KMS-11 (cell line): ENCODE results near the gene PRKCD.

ENCODE experiments used
- H2AFZ ChIP-seq: fragments of 200-600 bp; sonication (generic); 2 replicates; pipeline ENCODE4 v1.6.1; 2016; ENCODE audit warnings: antibody characterized with exemption, mixed run types, low read depth
- H3K27ac ChIP-seq: fragments of 200-600 bp; sonication (generic); 2 replicates; pipeline ENCODE4 v1.6.1; 2016; ENCODE audit warnings: mild to moderate bottlenecking, mixed run types
- H3K27me3 ChIP-seq: fragments of 200-600 bp; sonication (generic); 2 replicates; pipeline ENCODE4 v1.6.1; 2017; ENCODE audit warnings: mild to moderate bottlenecking, low read depth, mixed run types, moderate library complexity; ENCODE audit not compliant: insufficient read depth
- H3K36me3 ChIP-seq: fragments of 200-600 bp; sonication (generic); 2 replicates; pipeline ENCODE4 v1.6.1; 2017; ENCODE audit warnings: mild to moderate bottlenecking, mixed run types; ENCODE audit not compliant: insufficient read depth
- H3K4me1 ChIP-seq: fragments of 200-600 bp; sonication (generic); 2 replicates; pipeline ENCODE4 v1.6.1; 2016; ENCODE audit warnings: mild to moderate bottlenecking, low read depth, mixed run types; ENCODE audit not compliant: poor library complexity, severe bottlenecking
- H3K4me2 ChIP-seq: fragments of 200-600 bp; sonication (generic); 2 replicates; pipeline ENCODE4 v1.7.0; 2016; ENCODE audit warnings: mild to moderate bottlenecking, mixed run types
- H3K4me3 ChIP-seq: fragments of 200-600 bp; sonication (generic); IDR thresholded peaks from 2 replicates; pipeline ENCODE4 v1.6.1; 2017; ENCODE audit warnings: low read depth, low read length, mixed read lengths; ENCODE audit not compliant: insufficient read depth
- H3K79me2 ChIP-seq: fragments of 200-600 bp; sonication (generic); 2 replicates; pipeline ENCODE4 v1.6.1; 2016; ENCODE audit warnings: low read depth, mixed run types; ENCODE audit not compliant: insufficient read depth
- H3K9ac ChIP-seq: fragments of 200-600 bp; sonication (generic); 2 replicates; pipeline ENCODE4 v1.6.1; 2016; ENCODE audit warnings: mild to moderate bottlenecking, mixed run types
- H4K20me1 ChIP-seq: fragments of 200-600 bp; sonication (generic); 2 replicates; pipeline ENCODE4 v1.6.1; 2016; ENCODE audit warnings: mild to moderate bottlenecking, mixed run types; ENCODE audit not compliant: insufficient read depth
- TF ChIP-seq, protein P1 (sequence below): fragments of 200-600 bp; sonication (generic); conservative IDR thresholded peaks from 2 replicates; pipeline ENCODE4 v1.6.1; 2017; ENCODE audit warnings: low read depth, mild to moderate bottlenecking, antibody characterized with exemption, low read length, moderate library complexity, mixed read lengths

Gene PRKCD

DNA sequence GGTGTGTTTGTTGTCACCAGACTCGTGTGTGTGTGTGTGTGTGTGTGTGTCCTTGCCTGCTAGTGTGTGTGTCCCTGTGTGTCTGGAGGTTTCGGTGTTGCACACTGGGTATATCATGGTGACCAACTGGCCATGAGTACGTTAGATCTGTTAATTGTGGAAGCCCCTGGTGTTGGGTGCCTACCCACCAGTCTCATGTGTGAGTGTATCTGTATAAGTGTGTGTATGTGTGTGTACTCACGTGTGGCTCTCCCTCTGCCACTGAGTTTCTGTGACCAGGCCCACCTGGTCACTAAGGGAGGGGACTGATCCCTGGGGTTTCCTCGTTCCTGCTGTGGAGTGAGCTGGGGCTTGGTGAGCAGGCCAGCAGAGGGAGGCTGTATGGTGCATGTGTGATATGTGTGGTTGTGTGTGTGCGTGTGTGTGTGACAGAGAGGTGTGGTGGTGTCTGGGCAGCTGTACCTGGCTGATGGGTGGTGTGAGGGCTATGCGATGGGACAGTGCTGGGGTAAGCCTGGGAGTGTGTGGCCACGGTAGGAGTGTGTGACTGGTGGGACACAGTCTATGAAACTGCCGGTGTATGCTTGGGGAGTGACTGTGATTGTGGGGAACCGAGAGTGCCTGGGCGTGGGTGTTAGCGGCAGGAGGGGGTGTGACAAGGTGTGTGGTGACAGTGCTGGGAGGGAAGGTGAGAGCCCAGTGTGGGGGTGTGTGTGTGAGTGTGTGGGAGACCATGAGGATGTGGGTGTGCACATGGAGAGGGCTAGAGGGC lies 1.8 kb downstream of the PRKCD start:
- Histone ChIP-seq H3K79me2 (no peaks in the 10 kb centered on the region; the same call in 1 of the 2 replicates), H2AFZ (no peak overlapping the region), H3K4me1 (peaks cover 14% of the 10 kb centered on the region)

DNA sequence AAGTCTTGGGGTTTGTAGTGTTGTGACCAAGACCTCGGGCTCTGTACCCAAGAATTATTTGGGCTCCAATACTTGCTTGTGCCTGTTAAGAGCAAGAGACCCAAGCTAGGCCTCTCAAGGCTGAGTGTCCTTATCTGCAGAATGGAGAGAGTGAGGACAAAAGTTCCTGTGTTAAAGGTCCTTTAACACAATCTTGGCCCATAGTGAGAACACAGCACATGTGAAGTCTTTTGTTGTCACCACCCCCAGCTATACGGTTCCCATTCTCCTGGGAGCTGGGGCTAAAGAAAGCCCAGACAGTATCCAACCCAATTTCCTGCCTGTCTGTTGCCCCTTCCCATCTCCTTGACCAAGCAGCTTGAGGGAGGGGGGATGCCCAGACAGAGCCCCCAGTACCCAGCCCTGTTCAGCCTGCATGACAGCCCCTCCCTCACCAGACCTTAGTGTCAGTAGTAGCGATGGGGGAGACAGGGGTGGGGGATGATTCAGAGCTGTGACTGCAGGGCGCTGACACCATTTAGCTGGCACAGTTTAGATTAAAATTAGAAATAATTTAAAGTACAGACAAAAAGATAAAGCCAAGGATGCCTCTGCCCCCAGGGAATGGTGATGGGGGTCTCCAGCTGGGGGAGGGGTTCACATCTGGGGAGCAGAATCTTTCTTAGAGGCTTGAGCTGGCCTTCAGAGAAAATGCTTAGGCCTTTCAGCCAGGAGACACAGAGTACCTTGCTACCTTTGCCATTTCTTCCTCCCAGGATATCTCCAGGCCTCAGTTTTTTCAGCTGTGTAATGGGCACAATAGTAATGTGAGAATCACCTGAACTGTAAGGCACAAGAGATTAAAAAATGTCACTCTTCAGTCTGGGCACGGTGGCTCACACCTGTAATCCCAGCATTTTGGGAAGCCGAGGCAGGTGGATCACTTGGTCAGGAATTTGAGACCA lies 2.7 kb downstream of the PRKCD start:
- Histone ChIP-seq H3K79me2 (no peaks in the 10 kb centered on the region; the same call in 1 of the 2 replicates), H2AFZ (no peak overlapping the region)

More for the DNA sequence above, 1.8 kb downstream of the PRKCD start:
- Histone ChIP-seq H3K9ac (no peak overlapping the region), H3K4me2 (peak overlapping the region; percentile 29; the same call in 1 of the 2 replicates), H3K36me3 (no peaks in the 10 kb centered on the region), H3K27ac (no peak overlapping the region), H3K27me3 (no peaks in the 10 kb centered on the region), H3K4me3 (no peak overlapping the region), H4K20me1 (no peaks in the 10 kb centered on the region)
- TF ChIP-seq, protein P1, sequence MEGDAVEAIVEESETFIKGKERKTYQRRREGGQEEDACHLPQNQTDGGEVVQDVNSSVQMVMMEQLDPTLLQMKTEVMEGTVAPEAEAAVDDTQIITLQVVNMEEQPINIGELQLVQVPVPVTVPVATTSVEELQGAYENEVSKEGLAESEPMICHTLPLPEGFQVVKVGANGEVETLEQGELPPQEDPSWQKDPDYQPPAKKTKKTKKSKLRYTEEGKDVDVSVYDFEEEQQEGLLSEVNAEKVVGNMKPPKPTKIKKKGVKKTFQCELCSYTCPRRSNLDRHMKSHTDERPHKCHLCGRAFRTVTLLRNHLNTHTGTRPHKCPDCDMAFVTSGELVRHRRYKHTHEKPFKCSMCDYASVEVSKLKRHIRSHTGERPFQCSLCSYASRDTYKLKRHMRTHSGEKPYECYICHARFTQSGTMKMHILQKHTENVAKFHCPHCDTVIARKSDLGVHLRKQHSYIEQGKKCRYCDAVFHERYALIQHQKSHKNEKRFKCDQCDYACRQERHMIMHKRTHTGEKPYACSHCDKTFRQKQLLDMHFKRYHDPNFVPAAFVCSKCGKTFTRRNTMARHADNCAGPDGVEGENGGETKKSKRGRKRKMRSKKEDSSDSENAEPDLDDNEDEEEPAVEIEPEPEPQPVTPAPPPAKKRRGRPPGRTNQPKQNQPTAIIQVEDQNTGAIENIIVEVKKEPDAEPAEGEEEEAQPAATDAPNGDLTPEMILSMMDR = no peak

DNA sequence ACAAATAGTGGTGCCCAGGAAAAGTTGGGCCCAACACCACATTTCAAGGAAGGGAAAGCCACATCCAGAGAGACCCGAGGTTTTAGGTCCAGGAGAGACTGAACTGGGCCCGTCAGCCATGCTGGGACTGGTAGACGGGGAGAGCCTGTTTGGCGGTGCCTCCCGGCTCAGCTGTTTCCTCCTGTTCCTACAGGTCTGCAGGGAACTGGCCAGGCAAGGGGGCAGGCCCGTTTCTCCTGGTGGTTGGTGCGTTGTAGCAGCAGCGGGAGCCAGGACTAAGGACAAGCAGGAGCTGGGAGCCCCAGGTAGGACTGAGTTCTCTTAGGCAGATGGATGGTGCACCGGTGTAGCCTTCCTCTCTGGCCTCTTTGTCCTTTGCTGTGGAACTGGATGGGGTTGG lies 3.9 kb downstream of the PRKCD start:
- Histone ChIP-seq H3K27ac (no peak overlapping the region), H3K4me1 (peaks cover 25% of the 10 kb centered on the region), H3K79me2 (no peaks in the 10 kb centered on the region; the same call in 1 of the 2 replicates), H3K4me2 (no peak overlapping the region), H3K27me3 (no peaks in the 10 kb centered on the region), H3K36me3 (no peaks in the 10 kb centered on the region), H3K4me3 (no peak overlapping the region), H3K9ac (no peak overlapping the region), H2AFZ (no peak overlapping the region), H4K20me1 (no peaks in the 10 kb centered on the region)
- TF ChIP-seq, protein P1 = no peak

More for the DNA sequence above, 2.7 kb downstream of the PRKCD start:
- Histone ChIP-seq H4K20me1 (no peaks in the 10 kb centered on the region), H3K4me3 (no peak overlapping the region), H3K36me3 (no peaks in the 10 kb centered on the region), H3K27ac (no peak overlapping the region), H3K4me2 (no peak overlapping the region), H3K4me1 (peaks cover 14% of the 10 kb centered on the region), H3K9ac (no peak overlapping the region), H3K27me3 (no peaks in the 10 kb centered on the region)
- TF ChIP-seq, protein P1 = no peak

DNA sequence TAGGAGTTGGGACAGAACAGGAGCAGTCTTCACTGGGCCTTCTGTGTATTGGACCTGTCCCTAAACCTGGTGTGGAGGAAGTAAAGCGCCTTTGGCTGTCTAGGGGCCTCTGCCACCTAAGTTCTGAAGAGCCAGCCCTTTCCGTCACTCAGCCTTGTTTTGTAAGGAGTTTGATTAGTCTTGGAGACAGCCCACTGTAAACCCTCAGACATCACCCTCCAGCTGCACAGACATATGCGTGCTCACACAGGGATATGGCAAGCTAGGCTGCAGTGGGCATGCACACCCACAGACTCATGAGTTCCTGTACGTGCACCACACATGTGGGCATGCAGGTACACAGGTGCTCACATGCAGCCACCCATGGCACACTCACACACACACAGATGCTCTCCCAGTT lies 5.2 kb downstream of the PRKCD start:
- H2AFZ ChIP-seq = no peak overlapping the region
- H3K79me2 ChIP-seq = no peaks in the 10 kb centered on the region; the same call in 1 of the 2 replicates
- no peaks in the 10 kb centered on the region for H4K20me1 ChIP-seq
- TF ChIP-seq, protein P1 = no peak
- H3K36me3 ChIP-seq = no peaks in the 10 kb centered on the region
- H3K9ac ChIP-seq = no peak overlapping the region
- H3K27ac ChIP-seq = no peak overlapping the region
- H3K4me1 ChIP-seq = peaks cover 33% of the 10 kb centered on the region
- no peak overlapping the region for H3K4me3 ChIP-seq
- H3K27me3 ChIP-seq = no peaks in the 10 kb centered on the region
- H3K4me2 ChIP-seq = no peak overlapping the region
